Measurements from ENCODE around the gene CASZ1.

Gene CASZ1

DNA sequence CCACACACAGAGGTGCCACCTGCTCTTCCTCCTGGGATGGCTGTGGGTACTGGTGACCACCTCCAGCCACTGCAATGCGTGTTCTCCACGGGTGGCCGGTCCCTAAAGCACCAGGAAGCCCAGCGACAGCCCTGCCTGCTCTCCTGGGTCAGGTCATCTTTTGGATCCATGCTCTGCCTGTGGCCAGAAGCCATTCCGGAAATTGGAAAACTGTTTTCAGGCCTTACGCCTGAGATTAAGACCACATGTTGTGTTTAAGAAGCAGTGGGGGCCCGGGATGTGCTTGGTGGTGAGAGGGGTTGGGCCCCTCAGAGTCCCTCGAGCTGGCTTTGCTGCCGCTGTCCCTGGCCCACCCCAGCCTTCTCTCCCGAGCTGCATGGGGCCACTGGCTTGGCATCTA is 170.9 kb downstream of the CASZ1 start:
- Histone ChIP-seq H3K27me3 (ENCODE audit: low read depth, low read length) (no peaks in the 10 kb centered on the region), H3K4me3 (ENCODE audit: low read depth in 1 of 2, low read length in 2 of 2) (no peak overlapping the region), H3K4me1 (ENCODE audit: control insufficient read depth in 1 of 2, insufficient read depth in 2 of 2, low read length in 2 of 2) (peaks cover 0 to 7% of the 10 kb centered on the region in 2 donors), H3K36me3 (ENCODE audit: control insufficient read depth in 1 of 2, insufficient read depth in 2 of 2, low read length in 2 of 2) (peaks cover 14 to 32% of the 10 kb centered on the region in 2 donors), H3K9me3 (ENCODE audit: control insufficient read depth in 1 of 2, low read length in 2 of 2) (no peaks in the 10 kb centered on the region), H3K27ac (ENCODE audit: low read length) (no peak overlapping the region)

DNA sequence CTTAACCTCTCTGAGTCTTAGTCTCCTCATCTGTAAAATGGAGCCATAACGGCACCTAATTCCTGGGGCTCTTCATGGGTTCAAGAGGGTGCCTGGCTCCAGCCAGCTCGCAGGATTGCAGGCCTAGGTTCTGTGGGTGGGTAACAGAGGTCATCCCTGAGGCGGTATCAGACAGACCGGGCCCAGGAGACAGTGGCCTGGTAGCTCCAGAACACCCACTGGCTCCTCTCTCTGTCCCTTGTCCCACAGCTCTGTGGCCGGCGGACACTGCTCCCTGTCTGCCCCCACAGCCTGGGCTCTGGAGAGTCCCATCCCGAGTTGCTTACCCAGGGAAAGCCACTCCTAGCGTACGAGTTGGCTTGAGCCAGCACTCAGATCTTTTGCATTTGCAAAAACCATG is 171.4 kb downstream of the CASZ1 start:
- Histone ChIP-seq H3K4me3 (ENCODE audit: low read depth in 1 of 2, low read length in 2 of 2) (no peak overlapping the region), H3K36me3 (ENCODE audit: control insufficient read depth in 1 of 2, insufficient read depth in 2 of 2, low read length in 2 of 2) (peaks cover 14 to 32% of the 10 kb centered on the region in 2 donors), H3K4me1 (ENCODE audit: control insufficient read depth in 1 of 2, insufficient read depth in 2 of 2, low read length in 2 of 2) (peaks cover 0 to 7% of the 10 kb centered on the region in 2 donors), H3K27ac (ENCODE audit: low read length) (no peak overlapping the region), H3K9me3 (ENCODE audit: control insufficient read depth in 1 of 2, low read length in 2 of 2) (no peaks in the 10 kb centered on the region), H3K27me3 (ENCODE audit: low read depth, low read length) (no peaks in the 10 kb centered on the region)

DNA sequence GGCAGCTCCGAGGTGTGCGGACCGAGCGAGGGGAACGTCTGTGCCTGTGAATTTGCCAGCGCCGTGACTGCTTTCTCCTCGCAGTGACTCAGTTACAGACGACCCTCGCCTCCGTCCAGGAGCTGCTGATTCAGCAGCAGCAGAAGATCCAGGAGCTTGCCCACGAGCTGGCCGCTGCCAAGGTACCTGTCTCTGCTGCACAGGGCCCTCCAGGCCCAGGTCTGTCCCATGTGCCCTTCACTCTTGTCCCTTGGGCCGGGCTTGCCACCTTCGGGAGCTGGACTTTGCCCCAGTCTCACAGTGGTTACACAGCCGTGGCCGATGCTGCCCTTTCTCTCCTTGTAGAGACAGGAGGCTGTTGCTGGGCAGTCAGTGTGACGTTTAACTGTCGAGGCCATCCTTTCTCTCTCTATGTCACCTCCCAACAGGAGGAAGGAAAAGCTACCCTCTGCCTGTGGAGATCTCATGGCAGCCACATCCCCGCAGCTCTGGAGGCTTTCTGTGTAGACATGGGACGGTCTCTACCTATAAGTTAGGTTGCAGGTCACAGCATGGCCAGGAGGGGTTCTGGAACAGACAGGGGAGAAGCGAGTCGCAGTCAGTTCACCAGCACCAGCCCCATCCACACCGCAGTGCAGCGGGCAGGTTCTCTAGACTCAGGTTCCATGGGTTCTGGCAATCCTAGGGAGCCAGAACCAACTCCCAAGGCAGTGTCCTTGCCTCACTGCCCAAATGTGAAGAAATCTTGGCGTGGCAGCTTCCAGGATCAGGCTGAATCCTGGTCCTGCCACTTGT is 172.0 kb downstream of the CASZ1 start:
- Histone ChIP-seq H3K27ac (ENCODE audit: low read length) (no peak overlapping the region), H3K9me3 (ENCODE audit: control insufficient read depth in 1 of 2, low read length in 2 of 2) (no peaks in the 10 kb centered on the region), H3K4me3 (ENCODE audit: low read depth in 1 of 2, low read length in 2 of 2) (no peak overlapping the region), H3K36me3 (ENCODE audit: control insufficient read depth in 1 of 2, insufficient read depth in 2 of 2, low read length in 2 of 2) (peaks cover 14 to 26% of the 10 kb centered on the region in 2 donors), H3K27me3 (ENCODE audit: low read depth, low read length) (no peaks in the 10 kb centered on the region), H3K4me1 (ENCODE audit: control insufficient read depth in 1 of 2, insufficient read depth in 2 of 2, low read length in 2 of 2) (peaks cover 0 to 7% of the 10 kb centered on the region in 2 donors)

DNA sequence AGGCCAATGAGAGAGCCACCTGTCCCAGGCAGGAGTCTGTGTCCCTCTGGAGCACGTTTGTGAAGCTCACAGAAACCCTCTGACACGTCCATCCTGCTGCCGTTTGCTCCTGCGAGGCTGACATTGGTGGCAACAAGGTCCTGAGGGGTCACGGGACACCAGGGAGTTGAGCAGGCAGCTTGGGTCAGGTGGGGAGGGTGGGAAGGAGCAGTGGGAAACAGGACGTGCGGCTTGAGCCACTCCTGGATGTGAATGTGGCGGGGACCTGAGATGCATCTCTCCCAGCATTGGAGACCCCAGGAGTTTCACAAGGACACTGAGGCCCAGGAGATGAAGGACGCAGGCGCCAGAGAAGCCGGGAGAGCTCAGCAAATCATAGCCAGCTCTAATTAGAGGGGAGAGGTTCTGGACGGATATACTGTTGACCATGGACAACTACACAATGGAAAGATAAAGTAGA is 172.7 kb downstream of the CASZ1 start:
- Histone ChIP-seq H3K9me3 (ENCODE audit: control insufficient read depth in 1 of 2, low read length in 2 of 2) (no peaks in the 10 kb centered on the region), H3K4me1 (ENCODE audit: control insufficient read depth in 1 of 2, insufficient read depth in 2 of 2, low read length in 2 of 2) (peaks cover 0 to 1% of the 10 kb centered on the region in 2 donors), H3K4me3 (ENCODE audit: low read depth in 1 of 2, low read length in 2 of 2) (no peak overlapping the region), H3K27me3 (ENCODE audit: low read depth, low read length) (no peaks in the 10 kb centered on the region), H3K27ac (ENCODE audit: low read length) (no peak overlapping the region), H3K36me3 (ENCODE audit: control insufficient read depth in 1 of 2, insufficient read depth in 2 of 2, low read length in 2 of 2) (peaks cover 14 to 25% of the 10 kb centered on the region in 2 donors)

DNA sequence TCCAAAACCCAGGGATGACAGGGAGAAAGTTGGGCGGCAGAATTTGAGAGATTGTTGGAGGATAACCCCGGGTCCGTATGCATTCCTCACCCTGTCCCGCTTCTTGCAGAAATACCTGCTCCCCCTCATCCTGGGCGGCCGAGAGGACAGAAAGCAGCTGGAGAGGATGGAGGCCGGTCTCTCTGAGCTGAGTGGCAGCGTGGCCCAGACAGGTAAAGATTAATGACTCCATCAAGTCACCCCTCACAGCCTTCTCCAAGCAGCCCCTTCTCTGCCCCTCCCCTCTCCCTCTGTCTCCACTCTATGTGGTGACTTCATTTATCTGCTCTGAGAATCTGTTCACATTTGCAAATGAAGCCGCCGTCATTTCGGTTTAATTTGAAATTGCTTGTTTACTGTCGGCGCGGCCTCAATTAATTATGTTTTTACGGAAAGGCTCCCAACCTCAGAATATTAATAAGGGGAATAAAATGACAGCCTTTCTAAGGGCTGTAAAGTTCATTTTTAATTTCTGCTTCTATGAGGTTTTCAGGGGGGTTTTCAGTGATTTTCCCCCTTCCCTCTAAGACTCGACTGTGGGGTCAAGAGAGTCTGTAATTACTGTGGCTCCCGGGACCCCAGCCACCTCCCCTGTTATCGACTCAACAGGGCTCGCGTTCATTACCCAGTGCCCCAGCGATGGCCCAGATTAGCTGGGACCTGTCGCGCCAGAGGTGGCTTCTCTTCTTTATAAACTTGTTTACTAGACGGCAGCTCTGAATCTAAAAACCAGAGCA is 173.3 kb downstream of the CASZ1 start:
- peaks cover 14 to 30% of the 10 kb centered on the region in 2 donors for H3K36me3 ChIP-seq (ENCODE audit: control insufficient read depth in 1 of 2, insufficient read depth in 2 of 2, low read length in 2 of 2)
- H3K9me3 ChIP-seq (ENCODE audit: control insufficient read depth in 1 of 2, low read length in 2 of 2) = no peaks in the 10 kb centered on the region
- H3K4me3 ChIP-seq (ENCODE audit: low read depth in 1 of 2, low read length in 2 of 2) = no peak overlapping the region
- H3K4me1 ChIP-seq (ENCODE audit: control insufficient read depth in 1 of 2, insufficient read depth in 2 of 2, low read length in 2 of 2) = no peaks in the 10 kb centered on the region
- no peak overlapping the region for H3K27ac ChIP-seq (ENCODE audit: low read length)
- no peaks in the 10 kb centered on the region for H3K27me3 ChIP-seq (ENCODE audit: low read depth, low read length)

DNA sequence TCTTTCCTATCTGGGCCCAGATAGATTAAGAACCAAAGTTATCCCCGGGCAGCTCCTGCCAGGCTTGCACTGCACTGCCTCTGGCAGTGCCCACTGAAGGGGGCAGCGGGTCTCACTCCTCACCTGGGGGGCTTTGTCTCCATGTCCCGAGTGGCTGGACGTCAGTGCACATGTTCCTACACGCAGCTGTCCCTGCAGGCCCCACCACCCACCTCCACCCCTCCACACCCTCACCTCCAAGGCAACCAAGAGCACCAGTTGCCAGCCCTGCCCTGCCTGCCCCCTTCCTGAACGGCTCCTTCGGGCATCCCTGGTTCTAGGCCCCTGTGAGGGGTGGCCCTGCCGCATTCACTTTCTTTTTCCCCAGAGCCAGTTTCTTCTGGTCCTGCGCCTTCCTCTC is 174.5 kb downstream of the CASZ1 start:
- H3K27ac ChIP-seq (ENCODE audit: low read length) = no peak overlapping the region
- H3K27me3 ChIP-seq (ENCODE audit: low read depth, low read length) = no peaks in the 10 kb centered on the region
- H3K4me3 ChIP-seq (ENCODE audit: low read depth in 1 of 2, low read length in 2 of 2) = no peak overlapping the region
- H3K36me3 ChIP-seq (ENCODE audit: control insufficient read depth in 1 of 2, insufficient read depth in 2 of 2, low read length in 2 of 2) = peaks cover 14 to 35% of the 10 kb centered on the region in 2 donors
- H3K9me3 ChIP-seq (ENCODE audit: control insufficient read depth in 1 of 2, low read length in 2 of 2) = no peaks in the 10 kb centered on the region
- no peaks in the 10 kb centered on the region for H3K4me1 ChIP-seq (ENCODE audit: control insufficient read depth in 1 of 2, insufficient read depth in 2 of 2, low read length in 2 of 2)

DNA sequence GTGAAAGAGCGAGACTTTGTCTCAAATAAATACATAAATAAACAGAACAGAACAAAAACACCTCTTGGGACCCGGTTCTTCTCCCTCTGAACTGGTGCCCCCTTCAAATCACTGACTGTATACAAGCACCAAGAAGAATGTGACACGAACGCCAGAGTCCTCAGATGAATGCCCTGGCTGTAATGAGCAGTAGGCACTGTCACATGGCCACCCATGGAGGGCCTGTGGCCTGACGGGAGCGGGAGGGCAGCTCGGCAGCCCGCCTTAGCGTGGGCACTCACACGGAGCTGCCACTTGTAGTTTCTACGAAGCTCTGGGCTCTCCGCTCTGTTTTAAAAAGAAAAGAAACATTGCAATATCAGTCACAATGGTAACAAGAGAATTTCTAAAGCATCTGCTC is 175.7 kb downstream of the CASZ1 start:
- Histone ChIP-seq H3K27ac (ENCODE audit: low read length) (no peak overlapping the region), H3K27me3 (ENCODE audit: low read depth, low read length) (no peaks in the 10 kb centered on the region), H3K4me3 (ENCODE audit: low read depth in 1 of 2, low read length in 2 of 2) (no peak overlapping the region), H3K9me3 (ENCODE audit: control insufficient read depth in 1 of 2, low read length in 2 of 2) (no peaks in the 10 kb centered on the region), H3K36me3 (ENCODE audit: control insufficient read depth in 1 of 2, insufficient read depth in 2 of 2, low read length in 2 of 2) (peaks cover 14 to 32% of the 10 kb centered on the region in 2 donors), H3K4me1 (ENCODE audit: control insufficient read depth in 1 of 2, insufficient read depth in 2 of 2, low read length in 2 of 2) (no peaks in the 10 kb centered on the region)

DNA sequence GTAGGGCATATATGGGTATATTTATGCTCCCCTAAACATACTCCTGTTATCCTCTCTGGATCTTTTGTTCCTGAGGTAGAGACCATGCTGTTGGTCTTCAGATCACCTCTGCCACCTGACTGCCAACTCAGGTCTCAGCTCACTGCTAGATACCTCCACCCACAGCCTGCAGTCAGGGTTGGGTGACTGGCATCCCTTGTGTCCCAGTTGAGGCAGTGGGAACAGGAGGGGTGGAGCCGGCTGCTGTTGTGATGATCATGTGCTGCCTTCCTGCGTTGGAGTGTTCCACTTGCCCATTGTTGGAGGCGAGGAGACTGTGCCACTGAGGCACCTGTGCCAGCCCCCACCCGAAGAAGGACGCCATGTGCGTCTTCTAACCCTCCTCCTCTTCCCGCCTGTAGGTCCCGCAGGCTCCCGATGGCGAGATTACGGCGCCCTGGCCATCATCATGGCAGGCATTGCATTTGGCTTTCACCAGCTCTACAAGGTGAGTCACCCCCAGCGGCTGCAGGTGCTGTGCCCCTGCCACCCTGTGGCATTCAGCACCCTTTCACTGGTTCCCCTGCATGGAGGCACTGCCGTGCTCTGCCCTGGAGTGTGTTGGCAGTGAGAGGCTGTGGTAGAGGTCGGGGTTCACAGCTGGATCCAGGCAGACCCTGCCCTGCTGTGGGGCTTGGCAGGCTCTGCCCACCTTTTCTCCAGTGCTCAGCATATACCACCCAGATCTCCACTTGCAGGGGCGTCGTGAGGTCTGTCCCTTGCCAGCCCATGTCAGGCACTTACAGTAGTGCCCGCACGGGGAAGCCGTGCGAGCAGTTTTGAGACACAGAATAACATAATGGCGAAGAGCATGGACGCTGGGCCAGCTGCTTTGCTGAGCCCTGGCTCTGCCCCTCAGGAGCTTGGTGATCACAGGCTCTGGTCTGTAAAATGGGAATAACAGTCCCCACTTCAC is 178.2 kb downstream of the CASZ1 start:
- Histone ChIP-seq H3K9me3 (ENCODE audit: control insufficient read depth in 1 of 2, low read length in 2 of 2) (no peaks in the 10 kb centered on the region), H3K36me3 (ENCODE audit: control insufficient read depth in 1 of 2, insufficient read depth in 2 of 2, low read length in 2 of 2) (peaks cover 7 to 14% of the 10 kb centered on the region in 2 donors), H3K27me3 (ENCODE audit: low read depth, low read length) (no peaks in the 10 kb centered on the region), H3K27ac (ENCODE audit: low read length) (no peak overlapping the region), H3K4me1 (ENCODE audit: control insufficient read depth in 1 of 2, insufficient read depth in 2 of 2, low read length in 2 of 2) (no peaks in the 10 kb centered on the region), H3K4me3 (ENCODE audit: low read depth in 1 of 2, low read length in 2 of 2) (no peak overlapping the region)

DNA sequence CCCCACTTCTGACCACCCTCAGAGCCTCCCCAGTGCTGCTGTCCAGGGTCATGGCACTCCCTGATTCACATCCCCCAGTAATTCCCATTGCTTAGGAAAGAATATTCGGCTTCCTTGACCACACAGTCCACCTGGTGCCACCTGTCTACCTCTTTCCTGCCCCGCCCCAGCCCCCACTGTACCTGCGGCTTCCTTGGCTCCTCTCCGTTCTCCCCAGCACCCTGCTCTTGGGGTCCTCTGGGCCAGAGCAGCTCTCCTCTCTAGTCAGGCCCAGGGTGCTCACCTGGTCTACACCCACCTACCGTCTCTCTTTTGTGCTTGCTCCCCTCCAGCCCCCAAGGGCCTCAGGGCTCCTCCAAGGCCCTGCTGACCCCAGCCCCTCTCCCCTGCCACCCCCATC is 179.1 kb downstream of the CASZ1 start:
- Histone ChIP-seq H3K4me3 (ENCODE audit: low read depth in 1 of 2, low read length in 2 of 2) (no peak overlapping the region), H3K36me3 (ENCODE audit: control insufficient read depth in 1 of 2, insufficient read depth in 2 of 2, low read length in 2 of 2) (peaks cover 0 to 14% of the 10 kb centered on the region in 2 donors), H3K4me1 (ENCODE audit: control insufficient read depth in 1 of 2, insufficient read depth in 2 of 2, low read length in 2 of 2) (no peaks in the 10 kb centered on the region), H3K27me3 (ENCODE audit: low read depth, low read length) (no peaks in the 10 kb centered on the region), H3K9me3 (ENCODE audit: control insufficient read depth in 1 of 2, low read length in 2 of 2) (no peaks in the 10 kb centered on the region), H3K27ac (ENCODE audit: low read length) (no peak overlapping the region)

DNA sequence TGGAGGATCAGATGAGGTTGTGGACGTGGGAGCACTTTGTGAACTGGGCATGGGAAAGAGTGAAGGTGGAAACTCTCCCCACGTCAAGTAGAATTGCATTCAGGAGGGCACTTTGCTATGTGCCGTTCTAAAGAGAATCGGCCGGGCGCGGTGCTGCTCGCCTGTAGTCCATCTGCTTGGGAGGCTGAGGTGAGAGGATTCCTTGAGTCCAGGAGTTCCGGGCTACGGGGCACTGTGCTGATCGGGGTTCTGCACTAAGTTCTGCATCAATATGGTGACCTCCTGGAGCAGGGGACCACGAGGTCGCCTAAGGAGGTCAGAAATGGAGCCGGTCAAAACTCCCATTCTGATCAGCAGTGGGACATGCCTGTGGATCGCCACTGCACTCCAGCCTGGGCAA is 179.8 kb downstream of the CASZ1 start:
- Histone ChIP-seq H3K27me3 (ENCODE audit: low read depth, low read length) (no peaks in the 10 kb centered on the region), H3K4me1 (ENCODE audit: control insufficient read depth in 1 of 2, insufficient read depth in 2 of 2, low read length in 2 of 2) (no peaks in the 10 kb centered on the region), H3K4me3 (ENCODE audit: low read depth in 1 of 2, low read length in 2 of 2) (no peak overlapping the region), H3K27ac (ENCODE audit: low read length) (no peak overlapping the region), H3K36me3 (ENCODE audit: control insufficient read depth in 1 of 2, insufficient read depth in 2 of 2, low read length in 2 of 2) (peaks cover 0 to 10% of the 10 kb centered on the region in 2 donors), H3K9me3 (ENCODE audit: control insufficient read depth in 1 of 2, low read length in 2 of 2) (no peaks in the 10 kb centered on the region)

Measured in muscle layer of duodenum (tissue), 2 donors.